ENCODE measurements around the gene ONECUT3. TPM values are rescaled to one million over a fixed set of nuclear protein-coding genes. Genes with fewer than 3 reads are reported as not detected.

Gene ONECUT3
- total and polyA plus RNA-seq, 2 of the 4 experiments (the other 2 are of a cell fraction): not detected

GRCh38 chr19:1785310-1785709 lies 32.0 kb downstream of the ONECUT3 start:
- H3K9me1 ChIP-seq (ENCODE audit: insufficient read depth, low read length): no peaks in the 10 kb centered on the region
- CTCF ChIA-PET: interaction anchor here (0.6 kb wide), 1 partner anchor 9 kb away, joined by 3 read pairs; no protein-coding TSS in a partner anchor
- intact Hi-C loops (cut with micrococcal nuclease): no loop called here

More at GRCh38 chr19:1785310-1785709, 32.0 kb downstream of the ONECUT3 start:
- WGBS, 2 experiments (ENCODE audit: extremely low coverage in 2 of 2, insufficient read length in 1 of 2): 86% methylated on average over 11 of the region's 19 CpGs; no CpG with 5 or more reads in 1 of the 2 experiments
- Histone ChIP-seq H3K14ac (replicated peaks; ENCODE audit: low read depth, low read length) (no peak overlapping the region), H3K23ac (ENCODE audit: low read depth, low read length) (no peak overlapping the region), H3K4me2 (ENCODE audit: low read depth, low read length) (no peak overlapping the region), H2AK5ac (ENCODE audit: low read depth, low read length) (no peak overlapping the region), H3K9me3 (ENCODE audit: control insufficient read depth, insufficient read depth, low read length) (peaks cover 18% of the 10 kb centered on the region), H3K4me1 (ENCODE audit: control insufficient read depth, insufficient read depth, low read length) (no peaks in the 10 kb centered on the region), H4K5ac (ENCODE audit: low read depth, low read length) (no peak overlapping the region), H3K4ac (ENCODE audit: low read depth, low read length) (no peak overlapping the region), H3K4me3 (ENCODE audit: insufficient read depth, low read depth, low read length) (no peak overlapping the region), H2BK5ac (ENCODE audit: low read depth, low read length, poor library complexity, severe bottlenecking) (no peak overlapping the region), H2BK20ac (ENCODE audit: low read depth, low read length) (no peak overlapping the region), H4K91ac (ENCODE audit: insufficient read depth, low read depth, low read length) (no peak overlapping the region), H4K8ac (ENCODE audit: low read depth in 2 of 2, low read length in 2 of 2) (no peak overlapping the region), H4K20me1 (ENCODE audit: insufficient read depth, low read length) (no peaks in the 10 kb centered on the region), H3K56ac (ENCODE audit: extremely low read depth, insufficient read depth, low read length) (no peak overlapping the region), H3K27me3 (ENCODE audit: control insufficient read depth, insufficient read depth, low read length) (peaks cover 40% of the 10 kb centered on the region), H3K18ac (ENCODE audit: low read depth, low read length) (no peak overlapping the region), H2AK9ac (replicated peaks; ENCODE audit: low read depth, low read length, poor library complexity) (no peak overlapping the region), H3K27ac (ENCODE audit: insufficient read depth, low read length) (no peak overlapping the region), H3K9ac (ENCODE audit: low read depth, low read length) (no peak overlapping the region), H2BK15ac (ENCODE audit: low read depth, low read length) (no peak overlapping the region), H2BK120ac (ENCODE audit: low read depth, low read length) (no peak overlapping the region), H2AFZ (replicated peaks; ENCODE audit: low read length, poor library complexity) (no peak overlapping the region), H3K79me1 (ENCODE audit: low read depth in 1 of 2, low read length in 2 of 2) (no peaks in the 10 kb centered on the region), H3K36me3 (ENCODE audit: control insufficient read depth, insufficient read depth, low read length) (no peaks in the 10 kb centered on the region)
- in situ Hi-C loops (cut with MboI; ENCODE audit: low sequenced_read_pairs): loop anchor here (25.0 kb wide), 1 partner anchor 248 kb away; no protein-coding TSS in a partner anchor
- DNase-seq: no peak
- TF ChIP-seq CHD1 (IDR thresholded peaks at IDR 0.05; ENCODE audit: low read depth, low read length): no peak
- TF ChIP-seq FOS (IDR thresholded peaks at IDR 0.05; ENCODE audit: low read depth, low read length): no peak
- TF ChIP-seq CTCF (conservative IDR thresholded peaks at IDR 0.05; ENCODE audit: low read depth, low read length): no peak
- TF ChIP-seq MAZ (IDR thresholded peaks at IDR 0.05; ENCODE audit: borderline replicate concordance, low read depth, low read length): no peak
- TF ChIP-seq NFE2L2 (IDR thresholded peaks at IDR 0.05; ENCODE audit: low read depth, low read length): no peak
- TF ChIP-seq RAD21 (IDR thresholded peaks at IDR 0.05; ENCODE audit: low read length): no peak
- TF ChIP-seq RFX5 (IDR thresholded peaks at IDR 0.05; ENCODE audit: low read depth, low read length): no peak
- no peak for TF ChIP-seq BHLHE40 (IDR thresholded peaks at IDR 0.05; ENCODE audit: low read depth, low read length)
- no peak for TF ChIP-seq USF2 (IDR thresholded peaks at IDR 0.05; ENCODE audit: low read depth, low read length)
- ATAC-seq (ENCODE audit: low read depth): no peak
- dilution Hi-C loops (cut with HindIII; ENCODE audit: low sequenced_read_pairs, unreplicated experiment): no loop called here
- POLR2A ChIA-PET (ENCODE audit: unreplicated experiment): interaction anchor here (0.6 kb wide), 1 partner anchor 34 kb away, joined by 4 read pairs; no protein-coding TSS in a partner anchor
- no TSS peak for BruUV-seq (replicated peaks)
